GM10266 (cell line): ENCODE measurements around the gene DPH5.

Experiments
- DNase-seq: peaks from one replicate; pipeline ENCODE4 v3.0.0; 2012; ENCODE audit errors: extremely low spot score
- CTCF ChIP-seq: IDR thresholded peaks from 2 replicates; pipeline ENCODE4 v1.5.1; 2012; ENCODE audit warnings: mild to moderate bottlenecking, low read depth; ENCODE audit not compliant: control insufficient read depth, insufficient read depth; ENCODE audit errors: missing control alignments

DPH5 gene

GRCh38 chr1:101060992-101061391 lies 35.4 kb upstream of the DPH5 start:
- peak; percentile 8 for DNase-seq
- TF ChIP-seq CTCF, result no peak

- no peak for DNase-seq
- TF ChIP-seq CTCF, result no peak
These were observed 34.5 kb upstream of the DPH5 start for GRCh38 chr1:101059945-101060542.

GRCh38 chr1:101055623-101056022 lies 30.0 kb upstream of the DPH5 start:
- TF ChIP-seq CTCF, result no peak
- no peak for DNase-seq

GRCh38 chr1:101051688-101052638 lies 26.4 kb upstream of the DPH5 start:
- DNase-seq, result peak; percentile 16
- no peak for TF ChIP-seq CTCF

DNA sequence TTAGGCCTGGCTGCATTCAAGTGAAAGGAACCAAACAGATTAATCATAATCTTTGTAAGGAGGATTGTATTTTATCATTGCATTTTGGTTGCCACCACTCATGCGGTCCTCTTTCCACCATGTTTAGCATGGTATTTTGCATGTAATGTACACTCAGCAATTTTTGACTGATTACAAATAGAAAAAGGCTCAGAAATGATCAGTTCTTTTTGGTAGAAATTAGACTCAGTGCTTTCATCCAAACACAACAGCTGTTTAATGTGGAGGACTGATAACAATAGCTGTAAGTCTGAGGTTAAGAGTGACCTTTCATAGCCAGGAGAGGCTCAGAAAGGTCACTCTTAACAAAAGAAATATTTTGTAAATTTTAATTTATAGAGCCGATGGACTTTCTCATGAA lies 25.3 kb upstream of the DPH5 start:
- DNase-seq, result no peak
- TF ChIP-seq CTCF, result no peak

DNA sequence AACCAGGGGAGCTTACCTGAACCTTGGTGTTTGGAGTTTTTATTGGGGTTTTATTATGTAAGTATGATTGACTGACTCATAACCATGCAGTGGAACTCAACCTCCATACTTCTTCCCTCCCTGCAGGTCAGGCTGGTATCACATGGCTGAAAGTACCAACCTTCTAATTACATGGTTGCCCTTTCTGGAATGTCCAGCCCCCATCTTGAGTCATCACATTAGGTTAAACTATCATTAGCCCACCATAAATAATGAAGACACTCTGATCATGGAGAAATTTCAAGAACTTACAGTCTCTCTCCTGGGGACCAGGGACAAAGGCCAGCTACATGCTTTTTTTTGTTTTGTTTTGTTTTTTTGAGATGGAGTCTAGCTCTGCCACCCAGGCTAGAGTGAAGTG lies 19.2 kb upstream of the DPH5 start:
- TF ChIP-seq CTCF, result no peak
- DNase-seq, result no peak

DNA sequence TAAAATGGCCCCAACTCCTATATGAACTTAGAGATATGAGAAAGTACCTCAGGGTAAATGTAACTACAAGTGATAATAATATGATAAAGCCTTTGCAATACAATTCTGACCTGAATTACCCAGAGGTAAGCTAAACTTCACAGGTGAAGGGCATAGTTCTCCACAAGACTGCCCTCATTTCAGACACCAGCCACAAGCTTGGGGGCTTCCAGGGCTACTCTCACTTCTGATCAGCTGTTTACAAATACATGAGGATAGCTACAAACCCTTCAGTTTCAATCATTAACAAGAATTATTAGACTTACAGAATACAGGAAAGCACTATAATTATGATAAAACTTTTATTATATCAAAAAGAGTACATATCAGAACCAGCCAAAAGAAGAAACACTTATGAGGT lies 18.7 kb upstream of the DPH5 start:
- TF ChIP-seq CTCF, result no peak
- DNase-seq, result no peak
